CD4-positive, alpha-beta T cell treated with Interleukin-6 at 100 ng/mL for 8 hours (primary cell): ENCODE results near the gene TSFM.

Experiments
- DNase-seq: peaks from one replicate; pipeline ENCODE4 v3.0.0-alpha.2; 2020; ENCODE audit warnings: mixed read lengths, low spot score

TSFM gene

GRCh38 chr12:57782608-57783465 is at the start of gene TSFM:
Gene TSFM, plus strand, starts transcription at chr12:57782787. Its CDS starts 15 bp downstream, at chr12:57782802.
- peak; percentile 94 for DNase-seq

GRCh38 chr12:57733928-57734327 is 48.7 kb upstream of the TSFM start:
- DNase-seq: no peak

- no peak for DNase-seq
Measured at GRCh38 chr12:57734591-57734990, 48.0 kb upstream of the TSFM start.

- no peak for DNase-seq
Measured at GRCh38 chr12:57735198-57735855, 47.3 kb upstream of the TSFM start.

DNA sequence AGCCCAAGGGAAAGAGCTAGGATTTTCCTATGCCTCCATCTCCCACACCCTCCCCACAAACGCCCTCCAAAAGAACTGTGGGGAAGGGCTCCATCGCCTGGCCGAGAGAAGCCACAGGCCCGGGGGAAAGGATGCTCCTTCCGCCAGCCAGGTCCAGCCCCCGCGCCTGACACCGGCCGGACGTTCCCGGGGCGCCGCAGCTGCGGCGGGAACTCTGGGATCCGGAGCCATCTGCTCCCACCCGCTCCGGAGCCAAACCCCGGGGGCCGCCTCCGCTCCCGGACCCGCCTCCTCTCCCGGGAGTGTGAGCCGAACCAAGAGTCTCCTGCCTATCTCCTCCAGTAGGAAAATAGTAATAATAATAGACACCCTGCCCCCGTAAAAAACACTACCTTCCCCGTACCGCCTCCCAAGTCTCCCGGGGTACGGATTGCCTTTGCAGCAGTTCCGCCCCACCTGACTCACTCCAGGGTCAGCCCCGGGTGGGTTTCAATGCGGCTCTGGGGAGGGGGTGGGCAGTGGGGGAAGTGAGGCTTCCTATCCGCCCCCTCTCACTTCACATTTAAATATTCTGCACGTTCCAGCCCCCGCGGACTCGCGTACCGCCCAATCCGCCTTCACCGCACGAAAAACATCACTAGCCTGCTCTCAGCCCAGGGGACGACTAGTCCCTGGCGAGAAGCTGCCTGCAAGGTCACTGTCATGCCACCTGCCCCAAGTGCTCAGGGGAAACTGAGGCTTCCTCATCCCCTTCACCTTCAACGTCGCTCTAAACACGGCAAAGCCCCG is 46.4 kb upstream of the TSFM start:
- DNase-seq: no peak

GRCh38 chr12:57736741-57737466 is 45.7 kb upstream of the TSFM start:
- no peak for DNase-seq

DNA sequence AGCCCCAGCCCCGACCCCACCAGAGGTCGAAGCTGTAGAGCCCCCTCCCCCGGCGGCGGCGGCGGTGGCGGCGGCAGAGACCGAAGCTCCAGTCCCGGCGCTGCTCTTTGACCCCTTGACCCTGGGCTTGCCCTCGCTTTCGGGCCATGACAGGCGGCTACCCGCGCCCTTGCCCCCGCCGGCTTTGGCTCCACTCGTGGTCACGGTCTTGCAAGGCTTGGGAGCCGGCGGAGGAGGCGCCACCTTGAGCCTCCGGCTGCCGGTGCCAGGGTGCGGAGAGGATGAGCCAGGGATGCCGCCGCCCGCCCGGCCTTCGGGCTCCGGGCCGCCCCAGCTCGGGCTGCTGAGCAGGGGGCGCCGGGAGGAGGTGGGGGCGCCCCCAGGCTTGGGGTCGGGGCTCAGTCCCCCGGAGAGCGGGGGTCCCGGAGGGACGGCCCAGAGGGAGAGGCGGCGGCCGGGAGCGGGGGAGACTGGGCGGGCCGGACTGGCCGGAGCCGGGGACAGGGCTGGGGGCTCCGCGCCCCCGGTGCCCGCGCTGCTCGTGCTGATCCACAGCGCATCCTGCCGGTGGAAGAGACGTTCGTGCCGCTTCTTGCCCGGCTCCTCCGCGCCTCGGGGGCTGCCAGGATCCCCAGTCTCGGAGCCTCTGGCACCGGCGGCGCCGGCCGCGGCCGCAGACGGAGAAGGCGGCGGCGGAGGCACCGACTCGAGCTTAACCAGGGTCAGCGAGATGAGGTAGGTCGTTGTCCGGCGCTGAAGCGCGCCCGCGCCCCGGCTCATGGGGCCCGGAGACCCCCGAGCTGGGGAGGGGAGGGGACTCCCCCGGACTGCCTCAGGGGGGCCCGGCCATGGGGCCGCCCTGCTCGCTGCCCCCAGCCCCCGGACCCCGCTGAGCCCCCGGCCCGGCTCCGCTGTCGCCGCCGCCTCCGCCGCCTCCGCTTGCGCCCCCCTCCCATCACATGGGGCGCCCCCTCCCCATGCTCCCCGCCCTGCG is 44.8 kb upstream of the TSFM start:
- no peak for DNase-seq

GRCh38 chr12:57738661-57739237 is 43.8 kb upstream of the TSFM start, which contains the start of gene AGAP2:
Gene AGAP2, minus strand, starts transcription at chr12:57738742. Its CDS starts 496 bp downstream, at chr12:57738246.
- DNase-seq: no peak

DNA sequence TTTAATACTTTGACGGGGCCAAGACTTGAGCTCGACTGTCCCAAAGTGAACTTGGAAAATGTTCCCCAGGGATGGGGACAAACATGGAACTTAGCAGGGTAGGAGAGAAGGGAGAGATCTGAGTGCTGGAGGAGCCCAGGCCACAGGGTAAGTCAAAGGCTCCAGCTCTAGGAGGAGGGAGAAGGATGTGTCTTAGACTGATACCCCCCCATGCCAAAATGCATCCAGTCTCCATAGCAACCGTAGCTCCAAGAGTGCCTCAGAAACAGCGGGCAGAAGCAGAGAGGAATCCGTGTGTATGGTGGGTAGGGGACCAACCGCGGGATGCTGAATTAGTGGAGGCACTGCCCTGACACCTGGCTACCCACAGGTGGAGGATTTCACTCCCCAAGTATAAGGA is 43.2 kb upstream of the TSFM start:
- no peak for DNase-seq

GRCh38 chr12:57739914-57740538 is 42.6 kb upstream of the TSFM start:
- DNase-seq: no peak

- DNase-seq: peak; percentile 89
Measured at GRCh38 chr12:57740656-57741412, 41.8 kb upstream of the TSFM start.

DNA sequence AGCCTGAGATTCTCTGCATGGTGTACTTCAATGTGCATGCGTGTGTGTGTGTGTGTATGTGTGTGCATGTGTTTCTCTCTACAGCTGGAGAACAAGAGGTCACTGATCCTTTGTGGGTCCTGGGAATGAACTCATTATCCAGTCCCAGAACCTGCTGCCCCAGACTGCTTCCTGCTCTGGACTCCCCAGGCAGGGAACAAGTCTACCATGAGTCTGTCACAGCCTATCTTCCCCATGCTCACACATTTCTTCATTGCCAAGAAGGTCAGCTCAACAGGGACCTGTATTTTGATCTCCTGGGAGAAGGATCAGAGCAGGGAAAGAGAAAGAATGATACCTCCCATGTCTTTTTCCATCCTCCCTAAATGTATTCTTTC is 41.2 kb upstream of the TSFM start:
- DNase-seq: no peak

DNA sequence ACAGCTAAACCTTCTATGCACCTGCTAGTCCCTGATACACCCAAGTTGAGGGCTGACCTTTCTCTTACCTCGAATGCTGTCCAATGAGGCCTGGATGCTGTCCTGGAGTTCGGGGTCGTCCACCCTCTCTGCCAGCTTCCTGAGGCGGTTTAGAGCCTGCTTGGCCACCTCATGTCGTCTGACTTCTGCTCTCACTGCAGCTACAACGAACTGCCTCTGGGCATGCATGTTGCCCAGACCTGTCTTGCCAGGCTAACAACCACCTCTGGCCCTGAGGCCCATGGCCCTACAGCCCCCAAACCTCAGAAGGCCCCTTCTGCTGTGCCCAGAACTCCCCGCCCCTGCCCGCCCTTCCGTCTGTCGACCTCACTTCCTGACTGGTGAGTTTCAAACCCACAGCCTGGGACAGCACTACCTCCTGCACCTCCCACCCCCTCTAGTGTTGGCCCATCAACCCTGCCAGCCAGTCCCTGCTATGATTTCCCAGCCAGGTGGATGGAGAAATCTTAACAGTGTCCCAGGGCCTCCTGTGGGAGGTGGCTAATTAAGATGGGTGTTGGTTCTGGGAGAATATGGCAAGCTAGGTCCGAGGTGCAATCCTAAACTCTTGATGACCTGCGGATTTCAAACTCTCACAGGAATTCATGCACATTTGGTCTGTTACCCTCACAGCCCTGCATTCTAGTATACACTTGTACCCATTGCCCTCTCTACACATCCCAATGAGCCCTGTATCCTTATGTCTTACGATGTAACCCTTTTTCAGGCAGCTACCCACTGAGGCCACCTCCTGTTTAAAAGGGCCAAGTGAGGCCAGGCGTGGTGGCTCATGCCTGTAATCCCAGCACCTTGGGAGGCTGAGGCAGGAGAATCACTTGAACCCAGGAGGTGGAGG is 40.5 kb upstream of the TSFM start:
- peak; percentile 88 for DNase-seq

DNA sequence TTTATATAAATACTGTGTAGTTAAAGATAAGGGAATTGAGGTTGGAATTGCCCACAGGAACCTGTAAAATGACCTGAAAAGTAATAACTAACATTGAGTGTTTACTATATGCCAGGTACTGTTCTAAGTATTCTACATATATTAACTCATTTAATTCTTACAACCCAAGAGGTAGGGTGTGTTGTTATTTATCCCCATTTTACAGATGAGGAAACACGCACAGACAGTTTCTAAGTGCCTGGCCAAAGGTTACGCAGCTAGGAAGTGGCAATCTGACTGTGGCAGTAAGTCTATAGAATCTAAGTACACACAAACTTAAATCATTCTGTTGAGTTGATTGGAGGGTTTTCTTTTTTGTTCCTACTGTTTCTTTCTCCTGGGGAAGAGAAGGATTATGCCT is 38.8 kb upstream of the TSFM start:
- DNase-seq: no peak

- no peak for DNase-seq
Measured at GRCh38 chr12:57744194-57744776, 38.3 kb upstream of the TSFM start.

GRCh38 chr12:57744777-57745484 is 37.7 kb upstream of the TSFM start, which contains the start of gene TSPAN31:
Gene TSPAN31, plus strand, starts transcription at chr12:57745039. Its CDS starts 116 bp downstream, at chr12:57745155.
- DNase-seq: peak; percentile 95

DNA sequence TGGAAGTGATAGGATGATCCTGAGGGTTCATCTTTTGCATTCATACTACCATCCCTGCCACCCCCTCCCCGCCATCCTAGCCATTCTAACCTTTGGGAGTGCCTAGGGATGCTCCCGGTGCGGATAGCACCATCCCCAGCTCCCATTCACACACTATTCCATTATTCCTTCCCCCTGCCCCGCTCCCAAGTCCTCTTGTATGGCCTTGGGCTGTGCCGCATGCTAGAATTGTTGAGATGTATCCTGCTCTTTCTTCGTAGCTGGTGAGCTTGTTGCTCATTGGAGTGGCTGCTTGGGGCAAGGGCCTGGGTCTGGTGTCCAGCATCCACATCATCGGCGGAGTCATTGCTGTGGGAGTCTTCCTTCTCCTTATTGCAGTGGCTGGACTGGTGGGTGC is 37.1 kb upstream of the TSFM start:
- DNase-seq: no peak
